Ureter (tissue), 1 donor: ENCODE results near the gene ERC2. TPM values are rescaled to one million over a fixed set of nuclear protein-coding genes. Genes with fewer than 3 reads are reported as not detected.

Experiments
- DNase-seq: peaks from one replicate; pipeline ENCODE4 v3.0.0-alpha.2; 2020; ENCODE audit warnings: low spot score
- total RNA-seq: library from RNA; stranded (reverse); gene quantifications from one replicate; pipeline ENCODE4 v1.2.4, GENCODE V29; 2023
- donor health status: DM: yes; HTN: yes; CAD: no.

ERC2 gene
- total RNA-seq, 1 donor from 2014 or later, result 1.1 TPM

DNA sequence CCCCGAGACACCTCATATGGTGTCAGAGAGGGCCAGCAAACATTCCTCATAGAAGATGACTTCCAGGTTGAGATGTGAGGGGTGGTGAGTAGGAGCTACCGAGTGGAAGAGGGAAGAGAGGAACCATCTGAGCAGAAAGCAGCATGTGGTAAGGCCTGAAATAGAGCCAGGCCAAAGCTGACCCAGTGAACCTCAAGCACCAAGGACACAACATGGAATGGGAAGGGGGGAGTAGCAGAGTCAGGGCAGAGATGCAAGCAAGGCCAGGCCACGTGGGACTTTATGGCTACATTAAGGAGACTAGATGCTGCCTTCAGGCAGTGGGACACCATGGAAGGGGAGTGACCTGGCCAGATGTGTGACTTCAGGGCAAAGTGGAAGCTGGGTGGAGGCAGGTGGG lies 942.8 kb downstream of the ERC2 start:
- DNase-seq, result no peak

- DNase-seq, result no peak
Measured at GRCh38 chr3:55524565-55525244, 943.6 kb downstream of the ERC2 start.

DNA sequence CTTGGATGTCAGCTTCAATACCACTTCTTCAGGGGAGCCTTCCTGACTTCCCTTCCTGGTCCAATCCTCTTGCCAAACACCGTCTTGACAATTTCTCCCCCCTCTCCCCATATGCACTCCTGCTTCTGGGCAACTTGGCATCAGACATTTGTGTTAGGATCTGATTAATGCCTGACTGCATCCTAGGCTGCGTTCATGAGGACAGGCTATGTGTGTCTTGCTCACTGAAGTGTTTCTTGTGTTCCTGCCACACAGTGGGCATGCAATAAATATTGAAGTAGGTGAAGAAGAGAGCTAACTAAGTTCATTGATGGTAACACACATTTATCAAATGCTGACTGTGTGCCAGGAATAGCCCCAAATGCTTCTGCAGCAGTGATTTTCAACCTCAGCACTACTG lies 944.8 kb downstream of the ERC2 start:
- no peak for DNase-seq

DNA sequence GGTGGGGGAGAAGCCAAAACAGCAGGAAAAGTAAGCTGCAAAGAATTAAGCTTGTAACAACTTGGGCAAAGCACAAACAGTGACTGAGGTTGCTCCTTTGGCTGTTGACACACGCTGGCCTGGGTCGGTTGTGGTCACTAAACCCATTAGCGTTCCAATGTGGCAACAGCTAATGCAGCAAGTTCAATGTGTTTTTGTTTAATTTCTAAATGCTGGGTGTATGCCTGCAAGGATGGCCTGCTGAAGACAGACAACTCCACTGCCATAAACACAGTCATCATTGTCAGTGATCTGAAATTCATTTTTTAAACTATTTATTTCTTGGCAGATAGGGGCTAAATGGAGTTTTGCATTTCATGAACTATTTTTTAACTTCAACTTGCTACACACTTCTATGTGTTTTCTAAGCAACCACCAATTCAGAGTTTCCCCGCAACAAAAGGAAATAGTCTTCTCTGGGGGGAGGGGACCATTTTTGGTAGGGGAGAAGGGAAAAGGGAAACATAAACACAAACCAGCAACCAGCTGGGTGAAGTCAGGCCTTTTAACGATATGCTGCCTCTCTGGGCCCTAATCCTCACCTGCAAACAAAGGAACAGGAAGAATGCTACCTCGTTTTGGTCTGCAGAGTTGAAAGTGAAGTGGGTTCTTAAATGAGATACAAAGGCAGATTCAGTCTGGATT lies 946.4 kb downstream of the ERC2 start:
- DNase-seq, result no peak

- no peak for DNase-seq
Measured at GRCh38 chr3:55521064-55521737, 947.1 kb downstream of the ERC2 start.

GRCh38 chr3:55519019-55519418 lies 949.2 kb downstream of the ERC2 start:
- no peak for DNase-seq

- DNase-seq, result no peak
Measured at GRCh38 chr3:55518451-55518850, 949.8 kb downstream of the ERC2 start.

DNA sequence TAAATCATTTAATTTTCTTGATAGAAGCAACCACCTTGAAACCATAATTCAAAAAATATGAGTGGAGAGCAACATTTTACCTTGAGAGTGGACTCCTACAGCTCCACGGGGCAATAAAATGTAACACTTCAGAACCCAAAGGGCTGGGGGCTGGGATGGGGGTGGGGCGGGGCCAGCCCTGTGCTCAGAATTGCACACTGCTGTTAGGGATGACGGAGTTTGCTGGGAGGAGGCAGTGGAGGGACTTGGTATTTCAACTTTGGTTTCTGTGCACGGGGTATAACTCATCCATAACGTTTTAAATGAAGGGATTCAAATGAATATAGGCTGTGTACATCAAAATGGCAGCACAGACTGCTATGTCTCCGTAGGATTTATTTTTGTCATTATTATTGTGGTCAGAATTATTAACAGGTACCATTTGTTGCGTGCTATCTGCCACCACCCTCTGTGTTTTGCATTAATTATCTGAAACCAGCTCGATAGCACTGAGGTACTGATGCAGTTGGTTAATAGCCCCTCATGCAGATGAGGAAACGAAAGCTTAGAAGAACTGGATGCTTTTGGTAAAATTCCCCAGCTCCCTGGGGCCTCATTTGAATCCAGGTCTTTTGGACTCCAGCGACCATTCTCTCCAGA lies 951.8 kb downstream of the ERC2 start:
- no peak for DNase-seq

GRCh38 chr3:55515550-55516246 lies 952.6 kb downstream of the ERC2 start:
- no peak for DNase-seq

DNA sequence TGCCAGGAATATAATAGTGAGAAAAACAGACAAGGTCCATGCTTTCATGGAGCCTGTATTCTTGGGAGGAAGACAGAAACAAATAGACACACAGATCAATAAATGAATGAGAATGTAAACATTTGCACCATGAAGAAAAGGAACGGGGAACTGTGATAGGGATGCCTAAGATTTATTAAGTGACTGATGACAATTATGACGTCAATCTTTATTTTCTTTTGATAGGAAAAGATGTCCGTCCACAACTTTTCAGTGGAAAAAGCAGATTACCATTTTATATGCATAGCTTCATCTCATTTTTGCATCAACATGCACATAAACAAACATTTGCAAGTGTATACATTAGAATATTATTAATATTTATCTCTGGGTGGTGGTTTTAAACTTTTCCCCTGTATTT lies 953.3 kb downstream of the ERC2 start:
- no peak for DNase-seq

DNA sequence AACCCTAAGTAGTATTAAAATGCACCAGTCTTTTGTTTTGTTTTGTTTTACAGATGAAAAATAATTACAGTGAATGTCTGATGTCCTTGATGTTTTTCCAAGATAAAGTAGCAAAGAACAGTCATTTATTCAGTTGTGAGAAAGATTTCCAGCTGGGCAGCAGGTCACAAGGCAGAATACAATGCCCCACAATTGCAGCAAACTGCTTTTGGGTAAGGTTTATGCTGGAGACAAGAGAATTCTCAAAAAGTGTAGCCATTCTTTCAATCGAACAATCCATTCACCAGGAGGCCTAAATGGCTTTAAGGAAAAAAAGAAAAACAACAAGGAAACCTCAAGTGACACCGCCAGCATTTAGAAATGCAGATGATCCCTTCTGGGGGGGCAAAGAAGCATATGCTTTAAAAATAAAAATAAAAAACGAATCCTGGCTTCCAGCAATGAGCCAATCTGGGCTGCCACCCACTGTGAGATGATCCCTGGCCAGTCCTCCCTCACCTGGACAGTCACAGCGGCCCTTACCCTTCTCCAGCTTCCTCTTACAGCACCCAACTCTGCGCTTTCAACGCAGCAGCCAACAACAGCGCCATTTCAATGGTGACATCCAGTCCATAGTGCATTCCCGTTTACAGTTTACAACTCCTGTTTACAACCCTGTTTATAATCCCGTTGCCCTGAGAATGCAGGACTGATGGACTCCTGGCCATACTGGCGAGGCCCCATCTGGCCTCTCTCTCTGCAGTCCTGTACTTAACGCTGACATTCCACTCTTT lies 955.5 kb downstream of the ERC2 start:
- no peak for DNase-seq

DNA sequence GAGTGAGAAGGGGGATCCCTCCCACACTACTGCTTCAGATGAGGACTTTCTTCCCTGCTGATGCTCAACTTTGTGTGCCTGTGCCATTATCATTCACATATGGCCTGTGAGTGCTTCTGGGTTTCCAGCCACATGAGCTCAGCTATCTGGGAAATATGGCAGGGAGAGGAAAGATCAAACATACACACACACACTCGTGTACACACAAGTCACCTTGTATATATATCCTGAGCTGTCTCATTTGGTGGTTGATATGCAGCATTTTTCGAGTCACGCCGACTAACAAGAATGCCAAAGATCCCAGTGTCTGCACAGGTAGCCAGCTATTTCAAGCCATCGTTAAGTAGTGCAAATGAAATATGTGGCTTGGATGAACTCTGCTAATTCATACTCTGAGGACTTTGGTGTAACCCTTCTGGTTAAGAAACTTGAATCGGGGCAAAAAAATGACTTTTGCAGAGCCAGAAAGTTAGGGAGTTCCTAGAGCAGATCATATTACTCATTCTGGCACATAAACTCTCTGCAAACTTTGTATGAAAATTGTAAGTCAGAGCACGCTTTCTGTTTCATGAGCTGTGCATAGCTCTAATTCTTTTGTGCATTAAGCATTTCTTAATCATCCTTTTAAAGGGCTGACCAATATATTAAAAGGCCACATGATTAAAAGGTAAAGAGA lies 956.2 kb downstream of the ERC2 start:
- no peak for DNase-seq

DNA sequence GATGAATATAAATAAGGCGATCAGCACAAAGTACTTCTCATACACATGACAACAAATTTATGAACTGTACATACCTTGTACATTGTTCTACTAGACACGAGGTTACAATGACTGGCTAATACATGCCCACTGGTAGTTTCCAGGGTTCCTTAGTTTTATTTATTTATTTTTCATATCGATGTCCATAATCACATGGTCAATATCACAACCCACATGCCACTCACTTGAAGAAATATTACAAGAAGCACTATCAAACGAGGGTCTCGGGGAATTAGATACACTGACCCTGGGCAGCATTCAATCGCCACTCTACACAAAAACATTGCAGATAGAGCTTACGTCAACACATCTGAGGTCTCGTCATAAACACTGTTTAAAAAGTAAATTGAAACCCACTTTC lies 959.9 kb downstream of the ERC2 start:
- no peak for DNase-seq

DNA sequence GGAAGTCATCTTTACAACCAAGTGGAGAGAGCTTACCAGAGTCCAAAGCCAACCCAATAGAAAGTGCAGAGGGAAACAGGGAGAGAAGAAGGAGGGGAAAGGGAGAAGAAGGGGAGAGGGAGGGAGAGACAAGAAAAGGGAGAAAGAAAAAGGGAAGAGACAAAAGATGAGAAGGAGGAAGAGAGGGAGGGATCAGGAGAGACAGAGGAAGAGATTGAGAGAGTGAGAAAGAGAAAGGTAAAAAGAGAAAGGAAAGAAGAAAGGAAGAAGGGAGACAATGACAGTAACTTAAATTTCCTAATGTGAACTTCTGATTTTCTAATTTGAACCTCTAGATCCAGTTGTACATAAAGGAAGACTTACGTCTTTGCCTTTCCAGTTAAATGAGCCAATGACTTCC lies 960.5 kb downstream of the ERC2 start:
- no peak for DNase-seq

DNA sequence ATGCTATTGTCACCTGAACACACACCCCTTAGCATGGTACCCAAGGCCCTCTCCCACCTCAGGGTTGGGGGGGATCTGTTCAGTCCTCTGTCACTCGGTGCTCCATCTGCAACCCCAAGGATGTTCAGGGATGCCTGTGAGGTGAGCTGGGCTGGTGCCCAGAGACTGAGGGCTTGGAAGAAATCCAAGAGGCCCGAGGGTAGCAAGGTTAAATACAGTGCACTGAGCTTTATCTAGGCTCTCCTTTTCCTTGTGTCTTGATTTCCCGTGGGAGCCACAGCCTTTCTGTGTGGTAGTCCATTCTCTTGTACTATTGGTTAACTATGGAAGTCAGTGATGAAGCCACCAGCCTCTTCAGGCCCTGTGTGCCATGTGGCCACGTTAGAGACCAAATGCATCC lies 962.5 kb downstream of the ERC2 start:
- DNase-seq, result no peak

- peak; percentile 73 for DNase-seq
Measured at GRCh38 chr3:55505102-55505501, 963.2 kb downstream of the ERC2 start.

GRCh38 chr3:55501905-55502304 lies 966.4 kb downstream of the ERC2 start:
- DNase-seq, result no peak

- no peak for DNase-seq
Measured at GRCh38 chr3:55500555-55501330, 967.5 kb downstream of the ERC2 start.

- no peak for DNase-seq
Measured at GRCh38 chr3:55498520-55498919, 969.7 kb downstream of the ERC2 start.

GRCh38 chr3:55497250-55497649 lies 971.0 kb downstream of the ERC2 start:
- DNase-seq, result no peak
